OCI-LY7 (cell line): ENCODE measurements around the gene PIN1.

Source experiments
- CTCF ChIP-seq: fragments of 200-600 bp; sonication (generic); conservative IDR thresholded peaks from 2 replicates; pipeline ENCODE4 v1.5.1; 2014; ENCODE audit warnings: mild to moderate bottlenecking, antibody characterized with exemption, low read length, moderate library complexity, mixed read lengths
- EZH2phosphoT487 ChIP-seq: fragments of 200-600 bp; sonication (generic); IDR thresholded peaks from 2 replicates; pipeline ENCODE4 v1.6.1; 2018; ENCODE audit warnings: low read depth, borderline replicate concordance, mild to moderate bottlenecking, mixed run types, antibody characterized with exemption, low read length, moderate library complexity, mixed read lengths

- no peak for TF ChIP-seq CTCF
- no peak for TF ChIP-seq EZH2phosphoT487
Measured at GRCh38 chr19:9793071-9793591, 42.0 kb upstream of the PIN1 start.
